Parathyroid adenoma (tissue), 2 donors: ENCODE data around the gene FGGY.

Source experiments
- H2AFZ ChIP-seq: fragments of 300-600 bp; sonication (generic); one replicate; pipeline ENCODE4 v1.7.0; 2017; ENCODE audit warnings: antibody characterized with exemption, mild to moderate bottlenecking
- H3K27ac ChIP-seq: fragments of 300-600 bp; sonication (generic); one replicate; pipeline ENCODE4 v1.7.0; 2017
- H3K27me3 ChIP-seq: fragments of 300-600 bp; sonication (generic); one replicate; pipeline ENCODE4 v1.7.0; 2017; ENCODE audit warnings: low read length; ENCODE audit not compliant: control insufficient read depth, insufficient read depth
- H3K36me3 ChIP-seq: fragments of 300-600 bp; sonication (generic); one replicate; pipeline ENCODE4 v1.7.0; 2017; ENCODE audit warnings: low read length; ENCODE audit not compliant: control insufficient read depth, insufficient read depth
- H3K4me1 ChIP-seq: fragments of 300-600 bp; sonication (generic); one replicate; pipeline ENCODE4 v1.7.0; 2017; ENCODE audit warnings: control low read depth
- H3K4me2 ChIP-seq: fragments of 300-600 bp; sonication (generic); one replicate; pipeline ENCODE4 v1.7.0; 2017; ENCODE audit warnings: low read length
- H3K4me3 ChIP-seq: fragments of 300-600 bp; sonication (generic); one replicate; pipeline ENCODE4 v1.7.0; 2017; ENCODE audit warnings: low read depth, low read length
- H3K79me2 ChIP-seq: fragments of 300-600 bp; sonication (generic); one replicate; pipeline ENCODE4 v1.7.0; 2017; ENCODE audit warnings: control low read depth
- H3K9ac ChIP-seq: fragments of 300-600 bp; sonication (generic); one replicate; pipeline ENCODE4 v1.7.0; 2017; ENCODE audit warnings: mild to moderate bottlenecking
- H3K9me3 ChIP-seq: fragments of 300-600 bp; sonication (generic); one replicate; pipeline ENCODE4 v1.7.0; 2017; ENCODE audit warnings: low read length; ENCODE audit not compliant: control insufficient read depth
- CTCF ChIP-seq: fragments of 300-600 bp; sonication (generic); IDR thresholded peaks from one replicate; pipeline ENCODE4 v1.7.0; 2017; ENCODE audit warnings: antibody characterized with exemption, mild to moderate bottlenecking
- donor health status: primary hyperparathyroidism.

The FGGY gene

DNA sequence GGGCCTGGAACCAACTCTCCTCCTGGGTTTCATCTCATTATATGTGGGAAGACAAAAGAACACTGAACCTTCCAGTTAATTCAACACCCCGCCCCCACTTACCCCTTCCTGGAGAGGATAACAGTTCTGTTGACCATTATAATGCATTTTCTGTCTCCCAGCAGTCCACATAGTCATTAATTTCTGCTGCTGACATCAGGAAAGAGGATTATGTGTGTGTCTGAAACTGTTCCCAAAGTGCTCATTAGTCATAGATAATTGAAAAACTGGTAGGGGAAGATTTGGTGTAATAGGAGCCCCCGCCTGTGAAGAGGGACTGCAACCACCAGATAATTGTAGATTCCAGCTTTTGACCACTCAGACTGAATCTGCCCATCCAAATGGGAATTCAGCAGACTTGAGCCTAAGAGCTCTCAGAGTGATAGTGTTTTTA, 208.7 kb downstream of the FGGY start:
- H3K36me3 ChIP-seq = no peaks in the 10 kb centered on the region
- H3K4me1 ChIP-seq = no peaks in the 10 kb centered on the region
- H3K27ac ChIP-seq = no peak overlapping the region
- H3K9ac ChIP-seq = no peak overlapping the region
- no peaks in the 10 kb centered on the region for H3K9me3 ChIP-seq
- no peak overlapping the region for H2AFZ ChIP-seq
- no peak for TF ChIP-seq CTCF
- no peak overlapping the region for H3K4me2 ChIP-seq
- no peaks in the 10 kb centered on the region for H3K79me2 ChIP-seq
- H3K27me3 ChIP-seq = no peaks in the 10 kb centered on the region
- H3K4me3 ChIP-seq = no peak overlapping the region

- no peaks in the 10 kb centered on the region for H3K9me3 ChIP-seq
- no peak for TF ChIP-seq CTCF
- H3K4me2 ChIP-seq = no peak overlapping the region
- H3K4me3 ChIP-seq = no peak overlapping the region
- no peaks in the 10 kb centered on the region for H3K79me2 ChIP-seq
- H3K9ac ChIP-seq = no peak overlapping the region
- no peak overlapping the region for H2AFZ ChIP-seq
- no peaks in the 10 kb centered on the region for H3K4me1 ChIP-seq
- H3K27me3 ChIP-seq = no peaks in the 10 kb centered on the region
- H3K27ac ChIP-seq = no peak overlapping the region
- no peaks in the 10 kb centered on the region for H3K36me3 ChIP-seq
Measured at GRCh38 chr1:59506952-59507351, 210.1 kb downstream of the FGGY start.

DNA sequence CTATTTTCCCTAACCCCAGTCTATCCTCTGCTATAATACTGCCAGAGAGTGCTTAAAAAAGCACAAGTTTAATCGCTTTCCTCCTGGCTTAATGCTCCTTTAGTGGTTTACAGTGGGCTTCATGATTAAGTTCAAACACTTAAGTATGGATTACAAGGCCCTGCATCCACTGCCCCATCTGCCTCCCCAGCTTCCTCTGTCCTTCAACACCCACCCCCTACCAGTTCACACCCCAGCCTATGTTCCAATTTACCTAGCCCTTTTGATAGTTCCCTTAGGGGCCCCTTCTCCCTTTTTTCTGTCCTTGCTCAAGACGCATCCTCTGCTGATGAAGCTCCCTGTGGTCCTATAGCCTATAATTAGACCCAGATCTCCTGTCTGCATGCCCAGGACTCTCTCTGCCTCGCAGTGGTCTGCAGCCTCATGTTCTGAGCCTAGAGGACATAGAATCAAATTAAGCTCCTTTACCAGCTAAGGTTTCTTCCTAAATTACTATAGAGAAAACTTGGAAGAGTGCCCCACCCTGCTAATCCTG, 212.5 kb downstream of the FGGY start:
- Histone ChIP-seq H3K4me1 (no peaks in the 10 kb centered on the region), H3K27me3 (no peaks in the 10 kb centered on the region), H3K36me3 (no peaks in the 10 kb centered on the region), H3K4me2 (no peak overlapping the region), H3K9me3 (no peaks in the 10 kb centered on the region), H2AFZ (no peak overlapping the region), H3K79me2 (no peaks in the 10 kb centered on the region), H3K4me3 (no peak overlapping the region), H3K27ac (no peak overlapping the region), H3K9ac (no peak overlapping the region)
- TF ChIP-seq CTCF = no peak

GRCh38 chr1:59510249-59510648, 213.4 kb downstream of the FGGY start:
- H3K27me3 ChIP-seq = no peaks in the 10 kb centered on the region
- H3K4me3 ChIP-seq = no peak overlapping the region
- H3K79me2 ChIP-seq = no peaks in the 10 kb centered on the region
- no peak overlapping the region for H3K4me2 ChIP-seq
- no peaks in the 10 kb centered on the region for H3K9me3 ChIP-seq
- H3K36me3 ChIP-seq = no peaks in the 10 kb centered on the region
- H3K27ac ChIP-seq = no peak overlapping the region
- H3K4me1 ChIP-seq = no peaks in the 10 kb centered on the region
- TF ChIP-seq CTCF = no peak
- H3K9ac ChIP-seq = no peak overlapping the region
- H2AFZ ChIP-seq = no peak overlapping the region
